NOMO-1 treated with dmso at 0.1 percent for 144 hours (cell line): ENCODE results near the gene CABCOCO1.

Experiments used
- DNase-seq: peaks from one replicate; lab custom pipeline; 2025; ENCODE audit not compliant: unreplicated experiment; lab: John Stamatoyannopoulos, UW

CABCOCO1 gene

DNA sequence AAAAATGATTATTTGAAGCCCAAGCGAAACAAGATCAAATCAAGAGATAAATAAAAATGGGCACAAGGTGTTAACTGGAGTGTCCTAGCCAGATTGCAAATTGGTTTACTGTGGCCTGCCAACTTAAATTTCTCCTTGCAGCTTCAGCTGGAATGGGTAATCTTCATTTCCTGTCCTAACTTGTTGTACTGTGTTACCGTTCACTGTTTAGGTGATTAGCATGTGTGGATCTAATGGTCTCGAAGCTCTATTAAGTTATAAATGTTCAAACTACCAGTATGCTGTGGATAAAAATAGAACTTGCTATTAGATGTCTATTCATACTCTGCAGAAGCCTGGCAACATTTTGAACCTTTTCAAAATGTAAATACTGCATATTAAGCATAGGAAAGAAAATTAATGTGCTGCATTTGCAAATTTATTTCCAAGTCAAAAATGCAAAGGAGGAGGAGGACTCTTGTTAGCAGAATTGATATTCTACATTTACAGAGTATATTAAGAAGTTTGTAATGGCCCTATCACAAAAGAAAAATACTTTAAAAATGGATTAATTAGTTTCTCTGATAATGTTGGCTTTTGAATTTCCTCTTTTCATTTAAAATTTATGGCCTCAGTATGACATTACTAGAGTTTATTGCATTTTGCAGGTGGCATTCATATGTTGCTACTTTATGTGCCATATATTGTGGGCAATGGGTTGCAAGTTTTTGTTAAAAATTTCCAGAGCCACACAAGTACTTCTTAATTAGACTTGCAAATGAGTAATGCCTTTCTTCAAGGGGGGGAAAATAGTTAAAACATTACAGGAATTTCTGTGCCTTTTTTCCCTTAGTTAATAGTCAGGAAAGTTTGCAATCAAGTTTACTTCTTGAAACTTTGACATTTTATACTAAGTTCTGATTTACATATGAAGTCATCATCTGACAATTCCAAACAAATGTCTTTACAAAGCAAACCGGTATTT is 92.1 kb downstream of the CABCOCO1 start:
- no peak for DNase-seq

- no peak for DNase-seq
These were observed 94.3 kb downstream of the CABCOCO1 start for GRCh38 chr10:61757001-61757400.

DNA sequence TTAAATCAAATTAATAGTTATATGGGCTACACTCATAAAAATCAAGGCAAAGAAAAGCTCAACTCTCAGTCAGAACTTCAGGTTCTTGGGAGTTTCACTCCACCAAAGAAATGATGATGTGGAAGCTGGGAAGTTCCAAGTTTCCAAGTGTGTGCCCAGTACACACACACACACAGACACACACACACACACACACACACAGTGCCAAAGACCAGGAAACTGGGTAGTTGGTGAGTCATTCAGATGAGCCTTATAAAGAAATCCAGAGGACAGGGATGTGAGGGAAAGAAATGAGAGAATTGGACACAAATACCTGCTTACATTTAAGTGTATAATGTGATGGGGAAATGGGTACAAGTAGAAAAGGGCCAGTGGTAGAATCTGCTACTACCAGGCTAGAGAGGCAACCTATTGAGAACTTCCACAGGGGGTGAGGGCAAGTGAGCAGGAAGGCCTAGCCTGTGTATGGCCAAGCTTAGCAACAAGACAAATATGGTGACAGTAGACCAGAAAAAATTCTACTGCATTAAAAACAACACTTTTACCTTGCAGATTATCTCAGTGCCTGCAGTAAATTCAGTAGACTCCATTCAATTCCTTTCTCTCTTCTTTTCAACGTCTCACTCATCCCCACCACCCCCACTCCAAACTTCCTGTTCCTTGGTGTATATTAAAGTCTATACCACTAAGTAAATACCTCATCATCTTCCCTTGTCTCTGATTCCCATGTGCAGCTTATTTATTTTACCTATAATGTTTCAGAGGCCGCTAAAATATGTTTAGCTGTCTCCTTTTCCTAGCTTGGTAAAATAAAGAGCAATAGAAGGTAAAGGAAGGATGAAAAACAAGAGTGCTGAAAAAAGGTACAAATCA is 95.0 kb downstream of the CABCOCO1 start:
- DNase-seq, result no peak

GRCh38 chr10:61758433-61758832 is 95.7 kb downstream of the CABCOCO1 start:
- no peak for DNase-seq

- DNase-seq, result no peak
These were observed 97.0 kb downstream of the CABCOCO1 start for GRCh38 chr10:61759751-61760150.

- no peak for DNase-seq
These were observed 98.5 kb downstream of the CABCOCO1 start for GRCh38 chr10:61760943-61761824.

DNA sequence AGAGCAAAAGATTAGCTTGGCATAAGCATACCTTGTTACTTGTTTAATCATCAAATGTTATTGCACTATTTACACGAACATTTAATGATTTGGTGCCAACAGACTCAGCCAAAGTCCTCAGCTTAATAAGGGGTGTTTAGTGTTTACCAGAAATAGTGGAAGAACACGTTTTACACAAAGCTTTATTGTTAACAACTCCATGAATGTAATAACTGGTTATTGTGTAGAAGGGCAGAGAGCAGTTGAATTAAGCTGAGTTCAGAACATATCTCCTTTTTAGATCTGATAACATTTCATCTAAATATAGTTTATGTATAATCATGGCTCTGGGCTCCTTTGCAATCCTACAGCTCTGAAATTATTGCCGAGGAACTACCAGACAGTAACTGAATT is 99.1 kb downstream of the CABCOCO1 start:
- no peak for DNase-seq

GRCh38 chr10:61763778-61764177 is 101.0 kb downstream of the CABCOCO1 start:
- DNase-seq, result no peak

DNA sequence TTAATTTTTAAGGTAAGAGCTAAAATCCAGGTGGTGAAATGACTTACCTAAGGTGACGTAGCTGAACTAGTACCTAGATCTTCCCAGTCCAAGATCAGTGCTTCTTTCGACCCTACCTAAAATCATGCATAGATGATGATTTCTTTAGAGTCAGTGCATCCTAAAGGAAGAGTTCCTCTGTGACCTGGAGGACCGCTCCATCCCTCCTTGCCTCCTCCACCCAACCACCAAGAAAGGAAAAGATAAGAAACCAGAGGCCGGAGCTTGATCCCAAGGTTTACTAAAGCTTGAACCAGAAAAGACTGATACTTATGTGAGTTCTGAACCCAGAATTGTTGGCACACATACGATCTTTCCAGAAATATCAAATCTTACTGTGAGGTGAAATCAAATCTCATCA is 101.8 kb downstream of the CABCOCO1 start:
- no peak for DNase-seq

- DNase-seq, result no peak
These were observed 102.7 kb downstream of the CABCOCO1 start for GRCh38 chr10:61765176-61766087.

DNA sequence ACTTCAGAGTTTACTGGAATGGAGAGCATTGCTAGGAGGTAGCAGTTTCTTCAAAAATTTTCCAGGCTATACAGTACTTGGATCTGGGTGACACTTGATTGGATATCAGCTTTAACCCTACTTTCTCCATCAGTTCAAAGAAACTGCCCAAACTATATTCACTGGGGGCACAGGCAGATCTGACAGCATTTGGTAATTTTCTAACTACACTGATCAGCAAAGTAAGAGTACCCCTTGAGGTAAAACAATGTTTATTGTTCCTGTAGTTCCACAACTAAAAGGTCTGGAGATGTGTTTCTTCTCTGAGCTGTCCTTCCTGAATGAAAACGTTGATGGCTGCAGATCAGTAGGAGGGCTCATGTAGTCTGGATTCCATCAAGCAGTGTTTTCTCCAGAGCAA is 104.2 kb downstream of the CABCOCO1 start:
- DNase-seq, result no peak

DNA sequence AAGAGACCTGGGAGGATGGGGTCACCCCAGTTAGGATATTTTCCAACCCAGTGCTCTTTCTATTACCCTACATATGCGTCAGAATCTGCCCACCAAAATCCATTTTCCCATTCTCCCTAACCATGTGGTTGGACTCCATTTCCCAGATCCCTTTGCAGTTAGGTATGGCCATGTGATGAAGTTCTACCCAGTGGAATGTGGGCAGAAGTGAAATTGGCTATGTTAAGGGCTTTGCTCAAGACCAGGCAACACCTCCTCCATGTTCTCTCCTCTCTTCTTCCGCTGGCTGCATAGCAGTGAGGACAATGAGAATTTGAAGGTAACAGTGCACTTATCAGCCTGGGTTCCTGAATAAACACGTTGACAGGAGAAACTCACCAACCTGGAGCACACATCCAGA is 111.3 kb downstream of the CABCOCO1 start:
- DNase-seq, result no peak

GRCh38 chr10:61775111-61775510 is 112.4 kb downstream of the CABCOCO1 start:
- DNase-seq, result no peak

GRCh38 chr10:61776615-61777266 is 114.0 kb downstream of the CABCOCO1 start:
- no peak for DNase-seq

GRCh38 chr10:61778137-61778536 is 115.4 kb downstream of the CABCOCO1 start:
- no peak for DNase-seq

DNA sequence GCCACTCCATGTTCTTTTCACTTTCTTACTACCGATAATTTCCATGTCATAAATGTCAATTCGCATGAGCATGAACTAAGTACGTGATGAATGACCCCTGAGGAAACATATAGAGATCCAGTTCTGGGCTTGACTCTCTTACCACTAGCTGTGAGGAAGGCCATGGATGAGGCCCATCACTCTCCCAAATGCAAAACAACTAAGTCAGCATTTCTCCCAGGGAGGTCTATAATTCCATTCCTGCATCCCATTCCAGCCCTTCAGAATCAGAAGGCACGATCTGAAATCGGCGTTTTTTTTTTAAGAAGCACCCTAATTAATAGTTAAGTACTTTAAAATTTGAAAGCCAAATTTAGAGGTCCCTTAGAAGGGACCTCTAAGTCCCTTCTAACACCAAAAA is 116.5 kb downstream of the CABCOCO1 start:
- no peak for DNase-seq

- no peak for DNase-seq
These were observed 117.4 kb downstream of the CABCOCO1 start for GRCh38 chr10:61779950-61780659.

GRCh38 chr10:61780732-61781131 is 118.0 kb downstream of the CABCOCO1 start:
- DNase-seq, result no peak

GRCh38 chr10:61781969-61782403 is 119.3 kb downstream of the CABCOCO1 start:
- DNase-seq, result no peak
